Measurements from ENCODE around the gene WIPI1. TPM values are rescaled to one million over a fixed set of nuclear protein-coding genes. Genes with fewer than 3 reads are reported as not detected.

Gene WIPI1
- total RNA-seq, 4 donors from 2014 or later: 19.3 to 35.1 (median 27.8) TPM

DNA sequence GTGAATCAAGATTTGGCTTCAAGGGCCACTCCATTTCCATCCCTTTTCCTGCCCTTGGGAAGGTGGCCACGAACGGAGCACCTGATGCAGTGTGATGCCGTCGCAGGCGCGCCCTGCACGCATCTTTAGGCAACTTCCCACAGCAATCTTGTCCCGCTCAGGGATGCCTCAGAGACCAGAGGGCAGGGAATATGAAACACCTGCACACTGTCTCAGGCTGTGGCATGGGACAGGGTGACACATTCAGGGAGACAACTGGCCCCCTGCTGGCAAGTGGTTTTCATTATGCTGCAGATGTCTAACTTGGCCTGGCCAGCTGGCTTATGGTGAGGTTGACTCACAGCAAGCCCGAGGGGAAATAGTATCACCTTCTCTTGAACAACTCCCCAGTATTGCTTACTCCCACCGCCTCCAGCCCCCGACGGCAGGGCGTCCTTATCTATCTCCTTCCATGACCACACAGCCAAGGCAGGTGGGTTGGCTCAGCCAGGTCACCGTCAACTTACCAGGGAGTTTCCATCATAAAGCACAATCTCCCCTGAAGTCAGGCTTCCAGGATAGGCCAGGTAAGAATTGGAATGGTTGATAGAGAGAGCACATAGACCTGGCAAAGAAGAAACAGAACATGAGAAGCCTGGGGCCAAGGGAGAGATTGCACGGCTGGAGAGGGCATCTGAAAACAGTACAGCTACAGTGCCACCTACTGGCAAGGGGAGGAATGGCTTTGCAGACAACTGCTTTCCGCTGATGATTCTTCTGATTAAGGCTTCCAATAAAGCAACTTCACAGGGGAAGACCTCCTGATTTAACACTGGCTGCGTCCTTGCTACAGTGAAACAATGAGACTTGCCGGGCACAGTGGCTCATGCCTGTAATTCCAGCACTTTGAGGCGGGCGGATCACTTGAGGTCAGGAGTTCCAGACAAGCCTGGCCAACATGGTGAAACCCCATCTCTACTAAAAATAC is 21.1 kb downstream of the WIPI1 start:
- peaks cover 27% of the 10 kb centered on the region for H3K4me1 ChIP-seq
- 31% methylated on average over 19 of the region's 20 CpGs for WGBS
- H3K27ac ChIP-seq: peak overlapping the region; percentile 7
- no peaks in the 10 kb centered on the region for H3K27me3 ChIP-seq
- no peaks in the 10 kb centered on the region for H3K9me3 ChIP-seq
- peaks cover 47% of the 10 kb centered on the region for H3K36me3 ChIP-seq
- peak; percentile 88 to 89 for DNase-seq (ENCODE audit: low spot score in 2 of 2)
- TF ChIP-seq POLR2AphosphoS5 (IDR thresholded peaks at IDR 0.05): peak in 1 of 3 donors; percentile 32
- TF ChIP-seq, protein P1, sequence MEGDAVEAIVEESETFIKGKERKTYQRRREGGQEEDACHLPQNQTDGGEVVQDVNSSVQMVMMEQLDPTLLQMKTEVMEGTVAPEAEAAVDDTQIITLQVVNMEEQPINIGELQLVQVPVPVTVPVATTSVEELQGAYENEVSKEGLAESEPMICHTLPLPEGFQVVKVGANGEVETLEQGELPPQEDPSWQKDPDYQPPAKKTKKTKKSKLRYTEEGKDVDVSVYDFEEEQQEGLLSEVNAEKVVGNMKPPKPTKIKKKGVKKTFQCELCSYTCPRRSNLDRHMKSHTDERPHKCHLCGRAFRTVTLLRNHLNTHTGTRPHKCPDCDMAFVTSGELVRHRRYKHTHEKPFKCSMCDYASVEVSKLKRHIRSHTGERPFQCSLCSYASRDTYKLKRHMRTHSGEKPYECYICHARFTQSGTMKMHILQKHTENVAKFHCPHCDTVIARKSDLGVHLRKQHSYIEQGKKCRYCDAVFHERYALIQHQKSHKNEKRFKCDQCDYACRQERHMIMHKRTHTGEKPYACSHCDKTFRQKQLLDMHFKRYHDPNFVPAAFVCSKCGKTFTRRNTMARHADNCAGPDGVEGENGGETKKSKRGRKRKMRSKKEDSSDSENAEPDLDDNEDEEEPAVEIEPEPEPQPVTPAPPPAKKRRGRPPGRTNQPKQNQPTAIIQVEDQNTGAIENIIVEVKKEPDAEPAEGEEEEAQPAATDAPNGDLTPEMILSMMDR (IDR thresholded peaks at IDR 0.05): peak; percentile 91 to 92
- TF ChIP-seq EP300 (IDR thresholded peaks at IDR 0.05): no peak
- H3K4me3 ChIP-seq: no peak overlapping the region

DNA sequence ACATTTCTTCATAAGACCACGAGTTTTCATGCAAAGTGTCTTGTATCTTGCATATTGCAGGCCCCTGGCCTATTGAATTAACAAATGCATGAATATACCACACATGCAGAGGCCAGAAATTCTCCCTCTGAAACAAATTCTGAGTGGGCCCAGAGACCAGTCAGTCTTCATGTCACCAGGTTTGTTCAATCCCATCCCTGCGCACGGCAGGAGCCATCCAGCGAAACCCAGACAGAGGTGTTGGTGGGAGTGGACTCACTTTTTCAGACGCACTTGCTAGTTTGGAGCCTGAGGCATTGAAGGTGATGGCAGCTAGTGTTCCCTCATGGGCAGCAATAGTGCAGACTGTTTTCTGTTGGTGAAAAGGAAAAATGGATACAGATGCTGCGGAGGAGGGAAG is 21.9 kb downstream of the WIPI1 start:
- peak; percentile 18 to 34 for DNase-seq (ENCODE audit: low spot score in 2 of 2)
- WGBS: 88% methylated on average over 6 of the region's 6 CpGs
- Histone ChIP-seq H3K9me3 (no peaks in the 10 kb centered on the region), H3K36me3 (peaks cover 55% of the 10 kb centered on the region), H3K27me3 (no peaks in the 10 kb centered on the region), H3K4me1 (peaks cover 27% of the 10 kb centered on the region), H3K27ac (no peak overlapping the region), H3K4me3 (no peak overlapping the region)
- TF ChIP-seq EP300 (IDR thresholded peaks at IDR 0.05) (no peak), POLR2AphosphoS5 (IDR thresholded peaks at IDR 0.05) (no peak), POLR2A (IDR thresholded peaks at IDR 0.05) (no peak)
- TF ChIP-seq, protein P1 (IDR thresholded peaks at IDR 0.05): no peak

DNA sequence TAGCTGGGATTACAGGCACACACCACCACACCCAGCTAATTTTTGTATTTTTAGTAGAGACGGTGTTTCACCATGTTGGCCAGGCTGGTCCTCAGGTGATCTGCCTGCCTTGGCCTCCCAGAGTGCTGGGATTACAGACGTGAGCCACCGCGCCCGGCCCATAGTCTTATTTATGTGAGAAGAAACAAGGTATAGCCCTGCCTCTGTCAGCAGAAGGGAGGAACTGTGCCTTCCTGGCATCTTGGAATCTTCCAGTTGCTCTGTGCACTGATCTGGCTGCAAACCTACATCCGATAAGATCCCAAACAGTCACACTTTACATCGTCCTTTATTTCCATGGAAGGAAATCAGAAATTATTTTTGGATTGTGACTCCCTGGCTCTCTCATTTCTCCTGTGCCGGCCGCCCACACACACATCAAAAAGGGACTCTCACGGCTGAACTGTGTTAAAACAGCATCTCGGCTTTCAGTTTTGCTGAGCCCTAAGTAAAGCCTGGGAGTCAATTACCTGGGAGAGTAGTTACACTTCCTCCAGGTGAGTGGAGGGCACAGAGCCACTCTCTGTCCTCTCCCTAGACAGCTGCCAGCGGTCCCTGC is 23.3 kb downstream of the WIPI1 start:
- Histone ChIP-seq H3K36me3 (peaks cover 69% of the 10 kb centered on the region), H3K27ac (no peak overlapping the region), H3K27me3 (no peaks in the 10 kb centered on the region), H3K4me3 (no peak overlapping the region), H3K9me3 (no peaks in the 10 kb centered on the region), H3K4me1 (peaks cover 27% of the 10 kb centered on the region)
- WGBS: 89% methylated on average over 12 of the region's 12 CpGs
- peak; percentile 32 to 36 for DNase-seq (ENCODE audit: low spot score in 2 of 2)
- TF ChIP-seq EP300 (IDR thresholded peaks at IDR 0.05) (no peak), POLR2A (IDR thresholded peaks at IDR 0.05) (no peak), POLR2AphosphoS5 (IDR thresholded peaks at IDR 0.05) (no peak)
- TF ChIP-seq, protein P1 (IDR thresholded peaks at IDR 0.05): no peak

GRCh38 chr17:68433211-68433610 is 24.1 kb downstream of the WIPI1 start:
- H3K36me3 ChIP-seq: peaks cover 77% of the 10 kb centered on the region
- WGBS: 92% methylated on average over 9 of the region's 9 CpGs
- H3K27ac ChIP-seq: no peak overlapping the region
- H3K4me1 ChIP-seq: peaks cover 21% of the 10 kb centered on the region
- H3K4me3 ChIP-seq: no peak overlapping the region
- TF ChIP-seq, protein P1 (IDR thresholded peaks at IDR 0.05): no peak
- no peak for TF ChIP-seq POLR2A (IDR thresholded peaks at IDR 0.05)
- no peak for TF ChIP-seq POLR2AphosphoS5 (IDR thresholded peaks at IDR 0.05)
- no peak for TF ChIP-seq EP300 (IDR thresholded peaks at IDR 0.05)
- H3K27me3 ChIP-seq: no peaks in the 10 kb centered on the region
- H3K9me3 ChIP-seq: no peaks in the 10 kb centered on the region
- DNase-seq (ENCODE audit: low spot score in 2 of 2): peak in 1 of 2 donors; percentile 38

Data from suprapubic skin (tissue), 4 donors.